Calu3 (cell line): Measurements from ENCODE around the gene TXNDC8. TPM values are rescaled to one million over a fixed set of nuclear protein-coding genes. Genes with fewer than 3 reads are reported as not detected.

Experiments
- BruUV-seq: library from RNA; stranded (reverse); fragments of 400-500 nt; replicated peaks from 2 replicates; lab custom pipeline; 2021; lab: Mats Ljungman, UMichigan
- CTCF ChIA-PET: fragments of 300-600 bp; sonication (Branson Sonifier 250); formaldehyde crosslinking; loops from one replicate; lab custom pipeline; 2022; ENCODE audit warnings: antibody characterized with exemption; lab: Charles Lee
- DNase-seq: peaks from one replicate; pipeline ENCODE4 v3.0.0; 2022
- H3K27ac Mint-ChIP-seq: one replicate; pipeline ENCODE4 v1.8.0; 2022; ENCODE audit warnings: mixed read lengths; ENCODE audit not compliant: unreplicated experiment
- H3K27me3 Mint-ChIP-seq: one replicate; pipeline ENCODE4 v1.8.0; 2022; ENCODE audit warnings: mixed read lengths; ENCODE audit not compliant: unreplicated experiment
- H3K36me3 Mint-ChIP-seq: one replicate; pipeline ENCODE4 v1.8.0; 2022; ENCODE audit warnings: mild to moderate bottlenecking, moderate library complexity, mixed read lengths; ENCODE audit not compliant: insufficient read depth, unreplicated experiment
- H3K4me1 Mint-ChIP-seq: one replicate; pipeline ENCODE4 v1.8.0; 2022; ENCODE audit warnings: mild to moderate bottlenecking, low read depth, mixed read lengths; ENCODE audit not compliant: unreplicated experiment
- H3K4me3 Mint-ChIP-seq: one replicate; pipeline ENCODE4 v1.8.0; 2022; ENCODE audit warnings: mild to moderate bottlenecking, low read depth, moderate library complexity, mixed read lengths; ENCODE audit not compliant: unreplicated experiment
- H3K9me3 Mint-ChIP-seq: one replicate; pipeline ENCODE4 v1.8.0; 2022; ENCODE audit warnings: low read depth, mixed read lengths; ENCODE audit not compliant: unreplicated experiment
- intact Hi-C: fragments of 100-400 bp; cut with micrococcal nuclease; formaldehyde crosslinking; loops from one replicate; pipeline ENCODE4 v1.10.0; 2022; ENCODE audit not compliant: unreplicated experiment
- total RNA-seq: library from RNA; stranded (reverse); gene quantifications from 2 replicates; pipeline ENCODE4 v1.2.3, GENCODE V29; 2022
- TF ChIP-seq, protein P1 (sequence below): fragments of 200-600 bp; IDR thresholded peaks from one replicate; pipeline ENCODE4 v1.8.0; 2022; ENCODE audit warnings: antibody characterized with exemption; ENCODE audit not compliant: unreplicated experiment

Gene TXNDC8
- total RNA-seq, 1 experiment from 2014 or later: not detected

DNA sequence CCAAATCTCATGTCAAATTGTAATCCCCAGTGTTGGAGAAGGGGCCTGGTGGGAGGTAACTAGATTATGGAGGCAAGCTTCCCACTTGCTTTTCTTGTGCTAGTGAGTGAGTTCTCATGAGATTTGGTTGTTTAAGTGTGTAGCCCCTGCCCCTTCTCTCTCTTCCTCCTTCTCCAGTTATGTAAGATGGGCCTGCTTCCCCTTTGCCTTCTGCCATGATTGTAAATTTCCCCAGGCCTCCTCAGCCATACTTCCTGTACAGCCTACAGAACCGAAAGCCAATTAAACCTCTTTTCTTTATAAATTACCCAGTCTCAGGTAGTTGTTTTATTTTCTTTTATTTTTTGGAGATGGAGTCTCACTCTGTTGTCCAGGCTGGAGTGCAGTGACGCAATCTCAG is 18.2 kb upstream of the TXNDC8 start:
- no peak for DNase-seq
- TF ChIP-seq, protein P1, sequence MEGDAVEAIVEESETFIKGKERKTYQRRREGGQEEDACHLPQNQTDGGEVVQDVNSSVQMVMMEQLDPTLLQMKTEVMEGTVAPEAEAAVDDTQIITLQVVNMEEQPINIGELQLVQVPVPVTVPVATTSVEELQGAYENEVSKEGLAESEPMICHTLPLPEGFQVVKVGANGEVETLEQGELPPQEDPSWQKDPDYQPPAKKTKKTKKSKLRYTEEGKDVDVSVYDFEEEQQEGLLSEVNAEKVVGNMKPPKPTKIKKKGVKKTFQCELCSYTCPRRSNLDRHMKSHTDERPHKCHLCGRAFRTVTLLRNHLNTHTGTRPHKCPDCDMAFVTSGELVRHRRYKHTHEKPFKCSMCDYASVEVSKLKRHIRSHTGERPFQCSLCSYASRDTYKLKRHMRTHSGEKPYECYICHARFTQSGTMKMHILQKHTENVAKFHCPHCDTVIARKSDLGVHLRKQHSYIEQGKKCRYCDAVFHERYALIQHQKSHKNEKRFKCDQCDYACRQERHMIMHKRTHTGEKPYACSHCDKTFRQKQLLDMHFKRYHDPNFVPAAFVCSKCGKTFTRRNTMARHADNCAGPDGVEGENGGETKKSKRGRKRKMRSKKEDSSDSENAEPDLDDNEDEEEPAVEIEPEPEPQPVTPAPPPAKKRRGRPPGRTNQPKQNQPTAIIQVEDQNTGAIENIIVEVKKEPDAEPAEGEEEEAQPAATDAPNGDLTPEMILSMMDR: no peak
- no peak overlapping the region for H3K27ac Mint-ChIP-seq
- no peaks in the 10 kb centered on the region for H3K36me3 Mint-ChIP-seq
- intact Hi-C loops: no loop called here
- H3K27me3 Mint-ChIP-seq: no peaks in the 10 kb centered on the region
- no peaks in the 10 kb centered on the region for H3K4me1 Mint-ChIP-seq
- BruUV-seq: no TSS peak
- H3K4me3 Mint-ChIP-seq: no peak overlapping the region
- CTCF ChIA-PET: no interaction called here
- H3K9me3 Mint-ChIP-seq: no peaks in the 10 kb centered on the region

DNA sequence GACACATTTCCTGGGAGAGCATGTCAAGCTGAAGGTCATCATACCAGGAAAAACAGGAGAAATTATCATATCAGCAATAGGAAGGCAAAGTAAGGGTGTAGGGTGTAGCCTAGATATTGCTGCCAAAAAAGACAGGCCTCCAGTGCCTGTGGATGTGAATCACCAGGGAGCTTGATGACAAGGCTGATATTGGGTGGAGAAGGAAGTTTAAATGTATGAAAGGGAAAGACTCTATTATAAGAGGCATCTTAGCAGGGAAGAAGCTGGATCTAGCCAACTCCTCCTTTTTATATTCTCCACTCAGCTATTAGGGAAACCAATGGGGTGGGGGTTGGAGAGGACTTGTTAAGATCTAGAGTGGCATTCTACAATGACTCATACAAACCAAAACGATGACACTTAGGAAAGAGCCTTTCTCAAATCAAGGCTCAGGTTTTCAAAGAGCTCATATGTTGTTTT is 13.4 kb upstream of the TXNDC8 start:
- intact Hi-C loops: no loop called here
- no peaks in the 10 kb centered on the region for H3K4me1 Mint-ChIP-seq
- no peaks in the 10 kb centered on the region for H3K27me3 Mint-ChIP-seq
- no peak for DNase-seq
- CTCF ChIA-PET: interaction anchor here (0.5 kb wide), 1 partner anchor 307 kb away, joined by 4 read pairs; no protein-coding TSS in a partner anchor
- H3K27ac Mint-ChIP-seq: no peak overlapping the region
- BruUV-seq: no TSS peak
- no peaks in the 10 kb centered on the region for H3K9me3 Mint-ChIP-seq
- H3K36me3 Mint-ChIP-seq: peaks cover 5% of the 10 kb centered on the region
- no peak overlapping the region for H3K4me3 Mint-ChIP-seq
- TF ChIP-seq, protein P1: no peak

GRCh38 chr9:110346325-110346724 is 8.7 kb upstream of the TXNDC8 start:
- TF ChIP-seq, protein P1: no peak
- DNase-seq: no peak
- Mint-ChIP-seq H3K27me3 (no peaks in the 10 kb centered on the region), H3K4me1 (no peaks in the 10 kb centered on the region), H3K4me3 (no peak overlapping the region), H3K9me3 (no peaks in the 10 kb centered on the region), H3K27ac (no peak overlapping the region), H3K36me3 (peaks cover 5% of the 10 kb centered on the region)
- no TSS peak for BruUV-seq
- intact Hi-C loops: loop anchor here (10.0 kb wide), 1 partner anchor 162 kb away; no protein-coding TSS in a partner anchor
- CTCF ChIA-PET: no interaction called here

DNA sequence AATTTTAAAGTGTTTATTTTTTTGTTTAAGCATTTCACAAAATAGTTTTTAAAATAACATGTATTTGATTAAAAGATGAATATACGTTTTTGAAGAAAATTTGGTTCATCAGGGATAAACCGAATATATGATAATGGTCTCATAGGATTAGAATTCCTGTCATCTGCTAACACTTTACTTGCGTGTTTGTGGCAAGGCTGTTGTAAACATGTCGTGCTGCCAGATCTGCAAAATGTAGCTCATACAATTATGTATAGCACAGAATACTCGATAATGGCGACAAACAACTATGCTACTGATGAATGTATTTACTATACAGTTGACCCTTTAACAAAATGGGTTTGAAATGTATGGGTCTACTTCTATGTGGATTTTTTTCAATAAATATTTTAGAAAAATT is 7.2 kb upstream of the TXNDC8 start:
- CTCF ChIA-PET: no interaction called here
- no peak for DNase-seq
- H3K4me1 Mint-ChIP-seq: no peaks in the 10 kb centered on the region
- H3K27ac Mint-ChIP-seq: no peak overlapping the region
- H3K9me3 Mint-ChIP-seq: no peaks in the 10 kb centered on the region
- TF ChIP-seq, protein P1: no peak
- peaks cover 4% of the 10 kb centered on the region for H3K36me3 Mint-ChIP-seq
- no peaks in the 10 kb centered on the region for H3K27me3 Mint-ChIP-seq
- intact Hi-C loops: loop anchor here (10.0 kb wide), 1 partner anchor 160 kb away; no protein-coding TSS in a partner anchor
- no peak overlapping the region for H3K4me3 Mint-ChIP-seq
- BruUV-seq: no TSS peak
